Gastroesophageal sphincter (tissue), 3 donors: ENCODE measurements around the gene THSD1.
"Not testable (repeated sequence)": the region's sequence is repeated elsewhere in the genome, so short reads cannot be mapped to it uniquely, and the experiment has no call there.

ENCODE experiments used
- EP300 ChIP-seq: sonication (generic); formaldehyde crosslinking; IDR thresholded peaks from one replicate; pipeline ENCODE4 v1.6.1; 2017; ENCODE audit warnings: antibody characterized with exemption, mild to moderate bottlenecking
- POLR2A ChIP-seq, 2 donors: fragments of 450-650 bp; IDR thresholded peaks; one replicate each; pipeline ENCODE4 v1.6.1; 2017; ENCODE audit warnings: antibody characterized with exemption in 2 of 2, mild to moderate bottlenecking in 2 of 2, moderate library complexity in 1 of 2
- TF ChIP-seq, protein P1 (sequence below), 4 experiments: fragments of 200-600 bp in 2 of 4; fragments of 450-650 bp in 2 of 4; sonication (generic) in 1 of 4; IDR thresholded peaks; one replicate each; pipeline ENCODE4 v1.5.1; 2017 to 2019; ENCODE audit warnings: antibody characterized with exemption in 4 of 4, mild to moderate bottlenecking in 2 of 4, moderate library complexity in 2 of 4

DNA sequence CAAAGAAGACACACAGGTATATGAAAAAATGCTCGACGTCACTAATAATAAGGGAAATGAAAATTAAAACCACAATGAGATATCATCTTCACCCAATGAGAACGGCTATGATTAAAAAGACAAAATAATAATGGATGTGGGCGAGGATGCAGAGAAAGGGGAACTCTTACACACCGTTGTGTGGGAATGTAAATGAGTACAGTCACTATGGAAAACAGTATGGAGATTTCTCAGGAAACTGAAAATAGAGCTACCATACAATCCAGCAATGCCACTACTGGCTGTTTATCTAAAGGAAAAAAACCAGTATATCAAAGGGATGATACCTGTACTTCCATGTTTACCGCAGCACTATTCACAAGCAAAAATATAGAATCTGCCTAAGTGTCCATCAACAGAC is 74.1 kb downstream of the THSD1 start:
- TF ChIP-seq POLR2A (IDR thresholded peaks at IDR 0.05); EP300: not testable (repeated sequence)
- TF ChIP-seq, protein P1, sequence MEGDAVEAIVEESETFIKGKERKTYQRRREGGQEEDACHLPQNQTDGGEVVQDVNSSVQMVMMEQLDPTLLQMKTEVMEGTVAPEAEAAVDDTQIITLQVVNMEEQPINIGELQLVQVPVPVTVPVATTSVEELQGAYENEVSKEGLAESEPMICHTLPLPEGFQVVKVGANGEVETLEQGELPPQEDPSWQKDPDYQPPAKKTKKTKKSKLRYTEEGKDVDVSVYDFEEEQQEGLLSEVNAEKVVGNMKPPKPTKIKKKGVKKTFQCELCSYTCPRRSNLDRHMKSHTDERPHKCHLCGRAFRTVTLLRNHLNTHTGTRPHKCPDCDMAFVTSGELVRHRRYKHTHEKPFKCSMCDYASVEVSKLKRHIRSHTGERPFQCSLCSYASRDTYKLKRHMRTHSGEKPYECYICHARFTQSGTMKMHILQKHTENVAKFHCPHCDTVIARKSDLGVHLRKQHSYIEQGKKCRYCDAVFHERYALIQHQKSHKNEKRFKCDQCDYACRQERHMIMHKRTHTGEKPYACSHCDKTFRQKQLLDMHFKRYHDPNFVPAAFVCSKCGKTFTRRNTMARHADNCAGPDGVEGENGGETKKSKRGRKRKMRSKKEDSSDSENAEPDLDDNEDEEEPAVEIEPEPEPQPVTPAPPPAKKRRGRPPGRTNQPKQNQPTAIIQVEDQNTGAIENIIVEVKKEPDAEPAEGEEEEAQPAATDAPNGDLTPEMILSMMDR (IDR thresholded peaks at IDR 0.05) = not testable (repeated sequence)
